Kasumi-1 (cell line): ENCODE measurements around the gene HOXC11.

Experiments
- DNase-seq, 2 experiments: peaks; one replicate each; lab custom pipeline; 2025; lab: John Stamatoyannopoulos, UW

Gene HOXC11

DNA sequence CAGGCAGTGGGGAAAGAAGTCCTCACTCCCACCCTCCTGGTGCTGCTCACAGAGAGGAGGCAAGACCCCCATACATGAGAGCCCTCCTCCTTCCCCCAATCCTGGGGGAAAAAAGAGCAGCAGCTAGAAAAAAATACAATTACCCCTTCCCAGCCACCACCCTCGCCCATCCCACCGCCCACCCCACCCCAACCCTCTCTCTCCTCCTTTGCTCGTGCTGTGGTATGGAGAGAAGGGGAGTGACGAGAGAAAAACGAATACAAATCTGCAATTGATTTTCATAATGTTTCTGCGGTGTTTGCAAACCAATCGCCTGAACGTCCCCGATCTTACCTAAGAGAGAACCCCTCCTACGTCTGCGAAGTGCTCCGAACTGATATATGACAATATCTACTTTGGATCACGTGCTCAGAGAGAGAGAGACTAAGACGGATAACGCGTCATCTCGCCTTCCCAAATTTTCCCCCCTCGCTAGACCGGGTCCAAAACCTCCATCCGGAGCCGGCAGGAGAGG lies at the start of gene HOXC11:
Gene HOXC11 (plus strand): TSS at position 405 of the 514 bp plus-strand sequence. CDS start 116 bp downstream, outside the sequence.
- DNase-seq, result no peak

DNA sequence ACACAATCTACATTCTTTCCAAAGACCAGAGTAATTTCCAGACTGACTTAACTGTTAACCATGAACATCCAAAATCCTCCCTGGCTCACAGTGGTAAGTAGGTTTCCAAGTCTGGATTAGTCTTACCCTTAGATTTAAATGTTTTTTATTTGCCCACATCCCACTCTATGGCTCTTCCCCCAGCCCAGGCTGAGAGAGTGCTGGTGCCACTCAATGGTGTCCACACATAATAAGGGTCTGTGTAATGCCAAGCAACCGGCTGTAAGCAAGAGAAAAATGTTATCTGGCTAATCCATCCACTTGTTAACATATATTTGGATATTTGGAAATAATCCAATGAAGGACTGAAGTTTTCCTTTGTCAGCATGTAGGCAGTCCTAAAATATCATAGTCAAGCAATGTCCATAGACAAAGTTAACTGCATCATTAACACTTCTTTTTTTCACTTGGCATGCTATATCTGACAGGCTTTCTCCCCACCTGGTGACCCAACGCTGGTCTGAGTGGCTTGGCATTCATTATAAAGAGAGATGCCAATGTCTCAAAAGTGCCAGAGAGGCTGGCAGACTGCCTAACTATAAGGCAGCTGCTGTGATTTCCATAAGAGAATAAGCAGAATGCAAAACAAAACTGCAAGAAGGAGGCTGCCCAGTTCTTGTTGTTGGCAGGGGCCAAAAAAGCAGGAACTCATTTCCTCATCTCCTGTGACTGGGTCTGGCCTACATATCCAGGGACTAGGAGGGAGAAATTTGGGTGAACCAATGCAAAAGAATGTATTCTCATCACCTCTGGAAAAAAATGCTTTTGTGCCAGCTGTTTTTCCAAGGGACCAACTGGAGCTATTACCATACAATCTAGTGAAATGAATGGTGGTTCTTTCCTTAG lies 48.2 kb upstream of the HOXC11 start:
- DNase-seq, result no peak

DNA sequence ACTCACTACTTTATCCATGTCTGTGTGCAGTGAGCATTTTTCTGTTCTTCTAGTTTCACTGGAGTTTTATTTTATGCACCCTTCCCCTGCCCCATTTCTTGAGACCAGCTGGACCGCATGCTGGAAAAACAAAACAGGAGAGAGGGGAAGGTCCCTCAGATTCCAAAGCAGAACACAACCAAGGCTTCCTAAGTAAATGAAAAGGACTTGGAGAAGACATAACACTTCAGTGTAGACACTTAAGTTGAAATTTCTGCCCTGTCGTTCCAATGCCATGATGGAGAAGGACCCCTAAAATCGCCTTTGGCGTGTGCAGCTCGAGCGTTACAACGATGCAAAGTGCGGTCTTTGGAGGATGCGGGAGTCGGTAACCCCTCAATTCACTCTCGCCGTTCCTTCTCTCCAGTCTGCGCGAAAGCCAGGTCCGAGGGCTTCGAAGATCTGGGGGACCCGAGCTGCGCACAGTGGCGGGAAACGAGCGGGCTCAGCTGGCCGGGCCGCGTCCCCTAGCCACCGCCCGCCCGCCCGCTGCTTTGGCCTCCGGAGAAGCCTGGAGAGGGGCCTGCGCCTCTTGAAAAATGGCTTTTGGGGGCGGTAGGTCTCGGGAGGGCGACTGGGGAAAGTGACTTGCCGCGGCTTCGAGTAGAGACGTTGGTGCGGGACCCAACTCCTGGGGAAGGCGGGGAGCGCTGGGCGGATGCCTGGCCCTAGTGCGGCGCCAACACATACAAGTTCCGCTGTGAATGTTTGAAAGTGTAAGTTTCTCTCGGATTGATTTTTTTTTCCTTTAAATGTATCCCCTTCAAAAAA lies 45.5 kb upstream of the HOXC11 start:
- no peak for DNase-seq

- DNase-seq, result no peak
Observed at GRCh38 chr12:53928054-53928835, 44.7 kb upstream of the HOXC11 start.

GRCh38 chr12:53929527-53929926 lies 43.4 kb upstream of the HOXC11 start:
- DNase-seq, result no peak

DNA sequence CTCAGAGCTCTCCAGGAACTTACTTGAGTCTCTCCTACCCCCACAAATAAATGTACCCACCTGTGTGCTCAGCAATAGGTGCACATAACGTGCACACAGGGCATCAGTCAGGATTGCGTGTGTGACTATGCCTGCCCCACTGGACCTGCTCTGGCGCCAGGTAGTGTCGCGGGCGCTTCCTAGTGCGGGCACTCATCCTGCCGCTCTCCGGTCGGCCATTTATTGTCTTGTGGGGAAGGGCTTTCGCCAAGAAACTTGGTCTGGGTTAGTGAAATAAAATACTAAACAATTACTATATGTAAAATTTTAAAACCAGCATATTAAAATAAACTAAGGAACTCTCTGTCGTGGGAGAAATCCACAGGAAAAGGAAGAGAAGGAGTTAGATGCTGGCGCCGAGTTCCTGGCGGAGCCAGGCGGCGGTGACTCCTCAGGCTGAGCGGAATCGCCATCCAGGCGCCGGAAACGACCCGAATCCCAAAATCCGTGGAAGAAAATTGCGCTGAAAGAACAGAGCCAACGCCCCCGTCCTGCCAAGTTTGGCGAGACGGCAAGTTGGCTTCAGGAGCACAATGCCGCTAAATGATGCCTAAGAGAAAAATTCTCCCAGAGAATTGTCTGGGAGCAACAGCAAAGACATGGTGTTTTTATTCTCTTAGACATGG lies 42.2 kb upstream of the HOXC11 start:
- no peak for DNase-seq

GRCh38 chr12:53931844-53932581 lies 40.9 kb upstream of the HOXC11 start:
- DNase-seq, result no peak

DNA sequence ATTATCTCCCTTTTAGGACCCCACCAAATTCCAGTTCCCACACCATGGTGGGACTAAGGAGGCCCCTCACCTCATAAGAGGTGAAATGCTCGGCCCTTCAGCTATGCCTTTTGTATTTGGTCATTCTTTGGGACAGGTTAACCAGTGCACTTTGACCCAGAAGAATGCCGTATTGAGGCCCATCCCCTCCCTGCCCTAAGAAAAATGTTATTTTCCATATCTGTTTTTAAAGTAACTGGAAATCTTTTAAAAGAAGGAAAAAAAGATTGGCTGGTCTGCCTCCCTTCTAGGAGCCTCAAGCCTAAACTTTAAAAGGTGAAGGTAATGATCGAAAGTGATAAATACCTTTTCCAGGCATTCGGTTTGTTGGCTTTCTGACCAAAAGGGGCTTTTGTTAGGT lies 40.0 kb upstream of the HOXC11 start:
- DNase-seq, result no peak

DNA sequence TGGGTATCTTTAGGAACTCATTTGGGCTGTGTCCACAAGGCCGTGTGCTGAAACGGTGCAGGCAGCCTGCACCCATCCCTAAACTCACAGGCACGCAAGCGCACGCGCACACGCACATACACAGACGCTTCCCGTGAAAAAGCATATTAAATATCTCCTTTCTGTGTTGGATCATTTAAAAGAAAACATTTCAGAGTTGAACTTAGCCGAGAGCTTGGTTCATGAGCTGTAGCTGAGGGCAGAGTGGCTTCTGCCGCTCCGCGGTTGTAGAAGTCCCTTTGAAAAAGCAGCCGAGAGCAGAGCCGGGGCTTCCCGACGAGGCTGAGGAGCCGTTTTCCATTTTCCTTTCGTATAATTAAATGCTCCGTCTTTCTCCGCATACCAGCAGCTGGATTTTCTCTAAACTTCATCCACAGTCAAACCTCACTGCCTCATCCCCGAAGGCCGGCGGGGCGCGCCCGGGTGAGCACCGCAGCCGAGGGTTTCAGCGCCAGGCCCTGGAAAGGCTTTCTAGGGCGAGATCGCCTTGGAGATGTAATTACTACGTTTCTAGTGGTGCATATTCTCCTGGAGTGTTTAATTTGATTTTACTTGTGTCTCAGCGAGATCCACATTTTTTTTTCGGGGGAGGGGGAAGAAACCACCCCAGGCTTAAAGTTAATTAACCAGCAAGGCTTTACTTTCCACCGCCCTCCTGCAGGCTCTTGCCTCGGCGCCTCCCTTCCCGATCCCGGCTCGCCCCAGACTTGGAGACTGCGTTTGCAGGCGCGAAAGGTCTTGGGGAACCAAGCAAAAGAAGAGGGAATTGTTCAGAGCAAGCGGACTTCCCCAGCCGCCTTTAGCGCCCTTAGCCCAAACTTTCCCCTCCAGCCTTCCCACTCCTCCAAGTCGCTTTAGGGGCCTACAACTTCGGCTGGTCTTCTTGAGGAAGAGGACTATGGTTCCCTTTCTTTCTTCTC lies 37.3 kb upstream of the HOXC11 start:
- DNase-seq, result no peak

GRCh38 chr12:53937099-53937498 lies 35.8 kb upstream of the HOXC11 start:
- no peak for DNase-seq

DNA sequence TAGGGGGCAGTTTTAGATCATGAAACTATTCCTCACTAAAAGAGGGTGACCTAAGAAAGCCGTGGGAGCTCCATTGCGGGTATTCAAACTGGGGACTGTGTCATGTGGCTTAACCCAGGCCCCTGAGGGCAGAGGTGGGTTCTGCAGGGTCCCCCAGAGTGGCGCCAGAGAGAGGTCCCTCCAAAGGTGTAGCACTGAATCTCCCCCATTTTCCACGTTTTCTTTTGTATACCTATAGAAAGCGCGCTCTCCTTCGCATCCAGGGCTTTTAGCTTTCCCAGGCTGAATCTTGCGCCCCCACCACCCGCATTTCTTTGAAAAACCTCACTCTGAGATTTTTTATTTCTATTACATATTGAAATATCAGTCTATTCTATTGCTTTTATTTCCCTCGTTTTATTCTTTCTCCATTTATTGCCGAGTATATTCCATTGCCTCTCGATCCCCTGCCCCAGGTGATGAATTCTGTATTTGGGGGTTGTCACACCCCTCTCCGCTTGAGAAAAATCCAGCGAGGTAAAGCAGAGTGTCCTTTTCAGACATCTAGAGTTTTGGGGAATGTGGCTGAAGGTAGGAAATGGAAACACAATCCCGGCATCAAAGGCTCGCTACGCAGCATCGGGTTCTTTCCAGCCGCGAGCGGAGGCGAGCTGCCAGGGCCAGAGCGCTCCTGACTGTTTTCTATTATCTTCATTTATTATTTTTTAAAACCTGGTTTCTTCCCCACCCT lies 35.2 kb upstream of the HOXC11 start:
- DNase-seq, result no peak

GRCh38 chr12:53938326-53939140 lies 34.4 kb upstream of the HOXC11 start, which contains the start of gene HOXC13:
Gene HOXC13 (plus strand): TSS chr12:53938831. CDS start chr12:53938907, 76 bp downstream.
- DNase-seq, result no peak

GRCh38 chr12:53939141-53940108 lies 33.5 kb upstream of the HOXC11 start:
- no peak for DNase-seq

DNA sequence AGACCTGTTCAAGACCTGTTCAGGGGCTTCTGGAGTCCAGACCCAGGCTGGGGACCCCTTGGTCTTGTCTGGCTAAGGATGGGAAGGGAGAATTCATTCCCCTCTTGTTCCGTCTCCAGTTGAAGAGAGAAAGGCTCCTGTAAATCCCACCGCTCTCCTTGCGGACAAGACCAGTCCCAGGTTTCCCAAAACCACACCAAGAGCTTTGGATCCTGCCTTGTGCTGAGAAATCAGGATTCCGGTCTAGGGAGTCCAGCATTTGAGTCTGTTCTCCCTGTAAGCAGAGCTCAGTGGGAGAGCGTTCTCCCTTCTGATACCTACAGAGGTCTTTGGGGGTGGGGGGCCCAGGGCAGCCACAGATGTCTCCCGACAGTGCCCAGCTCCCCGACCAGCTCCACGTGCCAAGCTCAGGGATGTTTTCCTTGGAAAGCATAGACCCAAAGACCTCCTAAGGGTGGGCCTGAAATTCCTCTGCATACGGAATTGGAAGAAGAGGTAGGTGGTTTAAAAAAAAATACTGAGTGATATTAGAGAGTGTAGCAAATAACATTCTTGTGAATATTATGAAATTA lies 32.4 kb upstream of the HOXC11 start:
- DNase-seq, result no peak

DNA sequence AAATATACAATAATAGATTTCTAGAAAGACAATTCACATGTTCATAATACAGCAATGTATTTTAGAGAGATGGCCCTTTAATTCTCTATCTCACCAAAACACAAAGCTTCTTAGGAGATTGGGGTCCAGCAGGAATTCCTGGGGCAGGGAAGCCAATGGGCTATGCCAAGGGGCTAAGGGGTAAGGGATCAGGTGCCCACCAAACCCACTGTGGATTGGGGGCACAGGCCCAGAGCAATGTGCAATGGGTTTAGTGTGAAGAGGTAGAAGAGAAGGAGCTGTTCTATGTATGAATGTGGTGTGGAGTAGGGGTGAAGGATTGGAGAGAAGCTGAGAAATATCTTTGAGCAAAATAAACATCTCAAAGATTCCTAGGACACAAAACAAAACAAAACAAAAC lies 31.7 kb upstream of the HOXC11 start:
- no peak for DNase-seq

DNA sequence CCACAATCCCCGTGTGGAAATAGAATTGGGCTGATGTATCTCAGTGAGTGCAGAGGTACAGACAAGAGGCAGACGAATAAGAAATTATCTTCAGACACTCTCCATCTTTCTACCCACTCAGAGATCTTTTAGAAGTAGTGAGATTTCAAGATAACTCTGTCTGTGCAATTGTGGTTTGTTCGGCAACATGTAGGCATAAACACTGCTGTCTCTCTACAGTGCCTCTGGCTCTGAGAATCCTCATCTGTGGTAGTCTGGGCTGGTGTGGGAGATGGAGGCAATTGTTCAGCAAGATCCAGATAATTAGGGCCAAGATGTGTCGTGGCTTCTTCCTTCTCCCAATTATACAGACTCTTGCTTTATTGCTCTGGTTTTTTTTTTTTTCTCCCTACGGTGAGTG lies 31.2 kb upstream of the HOXC11 start:
- DNase-seq, result no peak
